LNCAP (cell line): ENCODE measurements around the gene COL5A3.

ENCODE experiments used
- CTCF ChIP-seq: fragments of 450-650 bp; IDR thresholded peaks from 2 replicates; pipeline ENCODE4 v1.5.1; 2017; ENCODE audit warnings: mild to moderate bottlenecking

COL5A3 gene

GRCh38 chr19:10037367-10037766 lies 27.1 kb upstream of the COL5A3 start:
- no peak for TF ChIP-seq CTCF

GRCh38 chr19:10036601-10037071 lies 26.3 kb upstream of the COL5A3 start:
- TF ChIP-seq CTCF: no peak

GRCh38 chr19:10033614-10034013 lies 23.3 kb upstream of the COL5A3 start:
- TF ChIP-seq CTCF: no peak

GRCh38 chr19:10027158-10027997 lies 17.1 kb upstream of the COL5A3 start:
- TF ChIP-seq CTCF: peak; percentile 93

GRCh38 chr19:10026744-10027143 lies 16.4 kb upstream of the COL5A3 start:
- TF ChIP-seq CTCF: no peak

- TF ChIP-seq CTCF: no peak
These were observed 11.6 kb upstream of the COL5A3 start for GRCh38 chr19:10021863-10022262.

GRCh38 chr19:10021446-10021845 lies 11.1 kb upstream of the COL5A3 start:
- no peak for TF ChIP-seq CTCF
